ENCODE data around the gene BABAM1. TPM values are rescaled to one million over a fixed set of nuclear protein-coding genes. Genes with fewer than 3 reads are reported as not detected.

Gene BABAM1
- total and polyA plus RNA-seq, 5 donors, result 70.0 to 80.7 (median 76.4) TPM

DNA sequence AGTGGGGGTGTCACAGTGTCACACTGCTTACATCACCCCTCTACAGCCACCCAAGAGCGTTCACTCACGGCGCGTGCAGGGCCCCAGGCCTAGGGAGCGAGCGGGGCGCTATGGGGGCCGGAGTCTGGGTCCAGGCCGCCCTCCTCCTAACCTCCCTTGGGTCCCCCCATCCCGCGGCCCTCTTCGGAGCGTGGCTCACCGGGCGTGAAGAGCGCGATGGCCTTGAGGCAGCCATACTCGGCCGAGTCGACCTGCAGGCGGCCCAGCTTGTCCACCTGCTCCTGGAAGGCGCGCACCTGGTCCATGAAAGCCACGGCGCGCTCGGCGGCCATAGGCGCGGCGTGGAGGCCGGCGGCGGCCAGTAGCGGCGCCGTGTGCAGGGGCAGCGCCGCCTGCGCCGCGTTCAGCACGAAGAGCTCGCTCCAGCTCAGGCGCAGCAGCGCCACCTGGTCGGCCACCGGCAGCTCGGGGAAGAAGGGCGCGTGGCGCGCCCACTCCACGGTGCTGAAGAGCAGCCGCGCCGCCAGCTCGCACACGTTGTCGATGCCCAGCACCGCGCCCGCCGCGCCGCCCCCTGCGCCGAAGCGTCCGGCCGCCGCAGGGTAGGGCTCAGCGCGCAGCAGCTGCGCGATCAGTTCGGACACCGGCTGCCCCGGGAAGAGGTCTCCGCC lies 31.8 kb upstream of the BABAM1 start:
- peak; percentile 80 to 92 (median 90) for DNase-seq
- 3% methylated on average over 80 of the region's 80 CpGs for WGBS
- H3K9me3 ChIP-seq (ENCODE audit: control insufficient read depth, low read length), result no peaks in the 10 kb centered on the region
- ATAC-seq, result peak; percentile 87 to 88
- H3K27me3 ChIP-seq (ENCODE audit: control insufficient read depth, insufficient read depth), result no peaks in the 10 kb centered on the region
- peaks cover 1% of the 10 kb centered on the region for H3K4me1 ChIP-seq (ENCODE audit: control insufficient read depth, insufficient read depth, low read length)
- intact Hi-C loops (cut with DNase I), result no loop called here
- H3K27ac ChIP-seq (ENCODE audit: low read length), result peak overlapping the region; percentile 27
- H3K4me3 ChIP-seq (ENCODE audit: low read length), result peak overlapping the region; percentile 57

DNA sequence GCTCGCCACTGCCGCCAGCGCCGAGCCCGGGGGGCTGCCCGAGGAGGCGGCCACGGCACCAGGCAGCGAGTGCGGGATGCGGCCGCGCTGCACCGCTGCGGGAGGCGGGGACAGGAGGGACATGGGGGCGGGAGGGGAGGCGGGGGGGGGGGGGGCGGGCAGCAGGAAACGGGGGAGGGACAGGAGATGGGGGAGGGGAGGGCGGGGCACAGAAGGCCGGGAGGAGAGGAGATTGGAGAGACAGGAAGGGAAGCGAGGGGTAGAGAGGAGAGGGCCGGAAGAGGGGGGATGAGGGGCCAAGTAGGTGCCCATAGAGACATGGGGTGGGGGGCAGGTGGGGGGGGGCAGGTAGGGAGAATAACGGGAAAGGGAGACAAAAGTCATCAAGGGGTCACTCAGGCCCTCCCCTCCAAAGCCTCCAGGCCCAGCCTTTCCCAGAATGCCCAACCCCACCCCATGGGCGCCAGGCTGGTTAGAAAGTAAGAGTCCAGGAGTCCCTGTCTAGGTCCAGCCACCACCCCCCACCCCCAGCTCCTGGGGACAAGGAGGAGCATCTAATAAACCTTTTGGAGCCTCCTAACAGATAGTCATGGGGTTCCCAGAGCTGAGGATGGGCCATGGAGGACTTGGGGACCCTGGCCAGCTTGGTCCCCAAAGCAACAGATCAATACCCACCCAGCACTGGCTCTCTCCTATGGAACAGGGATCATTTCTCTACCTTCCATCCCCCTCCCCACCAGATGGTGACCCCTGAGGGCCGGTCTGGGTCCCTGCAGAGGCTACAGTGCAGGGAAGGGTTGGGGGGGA lies 31.1 kb upstream of the BABAM1 start:
- WGBS, result 7% methylated on average over 24 of the region's 27 CpGs
- intact Hi-C loops (cut with DNase I), result no loop called here
- Histone ChIP-seq H3K27me3 (ENCODE audit: control insufficient read depth, insufficient read depth) (no peaks in the 10 kb centered on the region), H3K9me3 (ENCODE audit: control insufficient read depth, low read length) (no peaks in the 10 kb centered on the region), H3K4me3 (ENCODE audit: low read length) (peak overlapping the region; percentile 57), H3K27ac (ENCODE audit: low read length) (no peak overlapping the region), H3K4me1 (ENCODE audit: control insufficient read depth, insufficient read depth, low read length) (peaks cover 1% of the 10 kb centered on the region)
- ATAC-seq, result peak; percentile 17 to 32
- DNase-seq, result peak in 2 of 3 donors; percentile 69 to 79

DNA sequence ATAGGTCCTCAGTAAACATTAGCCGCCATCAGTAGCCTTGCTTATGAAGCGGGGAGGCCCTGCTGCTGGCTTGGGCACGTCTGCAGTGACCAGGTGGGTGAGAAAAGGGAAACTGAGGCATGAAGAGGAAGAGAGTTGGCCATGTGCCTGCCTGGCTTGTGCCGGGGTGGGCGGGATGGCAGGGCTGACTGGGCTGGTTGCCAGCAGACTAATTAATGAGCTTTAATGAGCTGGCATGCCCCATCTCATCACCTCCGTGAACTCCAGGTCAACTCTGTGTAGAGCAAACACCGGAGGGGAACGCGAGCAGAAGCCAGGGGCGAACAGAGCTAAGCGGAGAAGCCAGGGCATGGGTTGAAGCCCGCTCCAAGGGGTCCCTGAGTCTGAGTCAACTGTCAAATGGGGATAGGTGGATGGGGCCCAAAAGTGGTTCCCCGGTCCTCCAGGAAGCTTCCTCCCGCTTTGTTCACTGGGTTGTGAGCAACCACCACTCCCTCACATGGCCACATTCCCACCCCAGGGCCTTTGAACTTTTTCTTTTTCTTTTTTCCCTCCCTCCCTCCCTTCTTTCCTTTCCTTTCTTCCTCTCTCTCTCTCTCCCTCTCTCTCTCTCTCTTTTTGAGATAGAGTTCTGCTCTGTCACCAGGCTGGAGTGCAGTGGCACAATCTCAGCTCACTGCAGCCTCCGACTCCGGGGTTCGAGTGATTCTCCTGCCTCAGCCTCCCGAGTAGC lies 30.3 kb upstream of the BABAM1 start:
- Histone ChIP-seq H3K27ac (ENCODE audit: low read length) (no peak overlapping the region), H3K9me3 (ENCODE audit: control insufficient read depth, low read length) (no peaks in the 10 kb centered on the region), H3K4me1 (ENCODE audit: control insufficient read depth, insufficient read depth, low read length) (peaks cover 1% of the 10 kb centered on the region), H3K27me3 (ENCODE audit: control insufficient read depth, insufficient read depth) (no peaks in the 10 kb centered on the region), H3K4me3 (ENCODE audit: low read length) (no peak overlapping the region)
- intact Hi-C loops (cut with DNase I), result no loop called here
- WGBS, result 87% methylated on average over 18 of the region's 18 CpGs
- DNase-seq, result peak in 1 of 3 donors; percentile 62
- no peak for ATAC-seq

DNA sequence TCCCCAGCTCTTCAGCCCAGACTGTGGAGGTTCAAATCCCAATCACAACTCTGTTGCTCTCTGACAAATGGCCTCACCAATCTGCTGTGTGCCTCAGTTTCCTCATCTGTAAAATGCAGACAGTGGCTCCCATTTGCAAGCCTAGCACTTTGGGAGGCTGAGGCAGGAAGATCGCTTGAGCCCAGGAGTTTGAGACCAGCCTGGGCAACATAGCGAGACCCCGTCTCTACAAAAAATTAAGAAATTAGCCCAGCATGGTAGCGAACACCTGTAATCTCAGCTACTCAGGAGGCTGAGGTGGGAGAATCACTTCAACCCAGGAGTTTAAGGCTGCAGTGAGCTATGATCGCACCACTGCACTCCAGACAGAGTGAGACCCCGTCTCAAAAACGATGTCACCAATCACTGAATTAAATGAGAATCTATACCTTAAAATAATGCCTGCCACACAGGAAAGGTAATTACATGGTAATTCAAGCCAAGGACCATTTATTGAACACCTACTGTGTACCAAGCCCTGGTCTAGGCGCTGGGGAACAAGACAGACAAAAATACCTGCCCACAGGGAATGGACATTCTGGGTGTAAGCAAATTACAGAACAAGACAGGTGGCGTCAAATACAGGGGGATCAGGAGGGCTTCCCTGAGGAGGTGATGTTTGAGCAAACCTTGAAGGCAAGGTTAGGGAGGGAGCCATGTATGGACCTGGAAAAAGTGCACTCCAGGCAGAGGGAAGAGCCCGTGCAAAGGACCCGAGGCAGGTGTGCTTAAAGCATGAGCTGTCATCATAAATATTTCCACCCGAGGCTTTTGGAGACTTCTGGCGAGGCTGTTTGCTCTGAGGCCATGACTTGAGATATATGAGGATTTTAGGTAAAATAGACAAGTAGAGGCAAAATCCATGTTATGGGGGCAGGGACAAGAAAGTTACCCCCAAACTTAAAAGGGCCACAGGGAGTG lies 29.2 kb upstream of the BABAM1 start:
- Histone ChIP-seq H3K4me3 (ENCODE audit: low read length) (no peak overlapping the region), H3K27me3 (ENCODE audit: control insufficient read depth, insufficient read depth) (no peaks in the 10 kb centered on the region), H3K9me3 (ENCODE audit: control insufficient read depth, low read length) (no peaks in the 10 kb centered on the region), H3K4me1 (ENCODE audit: control insufficient read depth, insufficient read depth, low read length) (peaks cover 1% of the 10 kb centered on the region), H3K27ac (ENCODE audit: low read length) (no peak overlapping the region)
- ATAC-seq (no peak), DNase-seq (no peak)
- 90% methylated on average over 13 of the region's 13 CpGs for WGBS
- intact Hi-C loops (cut with DNase I), result no loop called here

DNA sequence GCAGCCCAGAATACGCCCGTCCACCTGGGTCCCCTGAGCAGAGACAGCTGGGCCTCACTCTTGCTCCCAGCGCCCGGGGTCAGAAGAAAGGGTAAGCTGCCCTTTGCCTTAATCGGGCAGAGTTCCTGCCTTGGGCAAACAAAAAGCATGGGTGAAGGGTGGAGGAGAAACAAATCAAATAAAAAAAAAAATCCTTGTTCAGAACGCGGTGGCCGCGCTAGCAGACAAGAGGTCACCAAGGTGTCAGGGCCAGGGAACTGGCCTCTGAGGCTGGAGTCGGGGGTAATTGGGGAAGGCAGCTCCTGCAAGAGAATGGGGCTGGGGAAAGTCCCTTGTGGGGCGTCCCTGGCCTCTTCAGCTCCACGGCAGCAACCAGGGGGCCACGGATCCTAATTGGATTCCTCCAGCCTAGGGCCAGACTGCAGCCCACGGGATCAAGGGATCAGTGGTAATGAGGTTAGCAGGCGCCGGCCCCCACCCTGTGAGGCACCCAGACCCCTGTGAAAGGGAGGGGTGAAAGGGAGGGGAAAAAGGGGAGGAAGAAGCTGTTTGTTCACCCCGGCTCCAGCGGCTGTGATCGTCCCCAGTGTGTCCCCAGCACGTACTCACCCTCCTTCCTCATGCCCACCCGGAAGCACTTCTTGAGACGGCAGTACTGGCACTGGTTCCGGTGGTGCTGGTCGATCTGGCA lies 27.0 kb upstream of the BABAM1 start:
- Histone ChIP-seq H3K4me3 (ENCODE audit: low read length) (no peak overlapping the region), H3K4me1 (ENCODE audit: control insufficient read depth, insufficient read depth, low read length) (peaks cover 1% of the 10 kb centered on the region), H3K27me3 (ENCODE audit: control insufficient read depth, insufficient read depth) (no peaks in the 10 kb centered on the region), H3K9me3 (ENCODE audit: control insufficient read depth, low read length) (no peaks in the 10 kb centered on the region), H3K27ac (ENCODE audit: low read length) (no peak overlapping the region)
- ATAC-seq (no peak), DNase-seq (no peak)
- WGBS, result 73% methylated on average over 24 of the region's 24 CpGs
- intact Hi-C loops (cut with DNase I), result no loop called here

DNA sequence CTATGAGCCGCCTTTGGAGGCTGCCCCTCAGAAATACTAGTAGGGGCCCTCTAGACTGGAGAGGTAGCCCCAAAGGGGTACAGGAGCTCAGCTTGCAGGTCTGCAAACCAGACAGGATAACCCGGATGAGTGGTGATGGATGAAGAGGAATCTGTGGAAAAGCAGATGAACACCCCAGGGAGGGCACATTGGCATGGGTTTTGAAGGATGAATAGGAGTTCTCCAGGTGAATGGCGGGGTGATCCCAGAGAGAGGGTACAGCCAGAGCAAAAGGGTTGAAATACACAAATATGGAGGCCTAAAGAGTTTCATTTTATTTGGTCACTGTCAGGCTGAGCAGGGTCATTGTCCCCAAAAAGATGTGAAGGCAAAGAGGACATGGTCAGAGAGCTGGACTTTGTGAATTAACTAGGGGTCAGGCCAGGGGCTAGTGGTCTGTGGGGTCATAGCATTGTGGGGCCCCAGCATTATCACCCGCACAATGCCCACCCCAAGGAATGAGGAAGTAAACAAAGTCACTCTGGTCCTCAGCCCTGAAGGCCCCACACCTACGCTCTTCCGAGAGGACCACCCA lies 26.3 kb upstream of the BABAM1 start:
- intact Hi-C loops (cut with DNase I), result no loop called here
- H3K9me3 ChIP-seq (ENCODE audit: control insufficient read depth, low read length), result no peaks in the 10 kb centered on the region
- H3K4me1 ChIP-seq (ENCODE audit: control insufficient read depth, insufficient read depth, low read length), result peaks cover 1% of the 10 kb centered on the region
- no peak overlapping the region for H3K27ac ChIP-seq (ENCODE audit: low read length)
- no peak overlapping the region for H3K4me3 ChIP-seq (ENCODE audit: low read length)
- WGBS, result 97% methylated on average over 6 of the region's 6 CpGs
- ATAC-seq (no peak), DNase-seq (no peak)
- H3K27me3 ChIP-seq (ENCODE audit: control insufficient read depth, insufficient read depth), result no peaks in the 10 kb centered on the region

DNA sequence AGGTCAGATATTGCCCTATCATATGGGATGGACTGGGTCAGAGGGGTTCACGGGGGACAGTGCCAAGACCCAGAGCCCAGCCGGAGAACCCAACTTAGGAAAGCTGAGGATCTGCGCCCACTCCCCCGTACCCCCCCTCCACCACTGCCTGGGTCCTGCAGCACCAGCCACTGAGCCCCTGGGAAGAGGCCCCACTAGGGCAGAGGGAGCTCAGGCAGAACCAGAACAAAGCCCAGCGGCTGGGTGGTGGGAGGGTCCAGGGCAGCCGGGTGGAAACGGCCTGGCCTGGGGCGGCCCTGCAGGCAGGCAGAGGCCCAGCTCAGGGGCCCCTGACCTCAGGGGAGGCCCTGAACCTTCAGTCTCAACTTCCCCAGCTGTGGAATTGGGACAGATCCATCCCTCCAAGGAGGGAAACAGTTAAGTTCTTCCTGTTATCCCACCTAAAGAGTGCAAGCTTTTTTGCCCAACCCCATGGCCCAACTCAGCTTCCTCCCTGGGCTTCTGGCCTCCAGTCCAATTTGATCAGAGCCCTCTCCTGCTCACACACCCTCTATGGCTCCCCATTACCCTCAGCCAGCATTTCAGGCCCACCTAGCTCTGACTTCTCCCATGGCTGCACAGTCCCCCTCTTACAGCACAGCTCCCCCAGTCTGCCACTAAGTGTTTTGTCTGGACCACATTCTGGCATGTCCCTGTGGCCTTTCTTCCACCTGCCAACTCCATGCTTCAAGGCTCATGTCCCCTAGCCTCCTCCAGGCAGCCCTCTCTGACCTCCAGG lies 24.6 kb upstream of the BABAM1 start:
- Histone ChIP-seq H3K4me1 (ENCODE audit: control insufficient read depth, insufficient read depth, low read length) (peaks cover 3% of the 10 kb centered on the region), H3K9me3 (ENCODE audit: control insufficient read depth, low read length) (no peaks in the 10 kb centered on the region), H3K27me3 (ENCODE audit: control insufficient read depth, insufficient read depth) (no peaks in the 10 kb centered on the region), H3K4me3 (ENCODE audit: low read length) (no peak overlapping the region), H3K27ac (ENCODE audit: low read length) (peak overlapping the region; percentile 1)
- ATAC-seq, result no peak
- DNase-seq, result no peak
- 56% methylated on average over 8 of the region's 8 CpGs for whole genome bisulfite sequencing
- intact Hi-C loops (cut with DNase I), result no loop called here

DNA sequence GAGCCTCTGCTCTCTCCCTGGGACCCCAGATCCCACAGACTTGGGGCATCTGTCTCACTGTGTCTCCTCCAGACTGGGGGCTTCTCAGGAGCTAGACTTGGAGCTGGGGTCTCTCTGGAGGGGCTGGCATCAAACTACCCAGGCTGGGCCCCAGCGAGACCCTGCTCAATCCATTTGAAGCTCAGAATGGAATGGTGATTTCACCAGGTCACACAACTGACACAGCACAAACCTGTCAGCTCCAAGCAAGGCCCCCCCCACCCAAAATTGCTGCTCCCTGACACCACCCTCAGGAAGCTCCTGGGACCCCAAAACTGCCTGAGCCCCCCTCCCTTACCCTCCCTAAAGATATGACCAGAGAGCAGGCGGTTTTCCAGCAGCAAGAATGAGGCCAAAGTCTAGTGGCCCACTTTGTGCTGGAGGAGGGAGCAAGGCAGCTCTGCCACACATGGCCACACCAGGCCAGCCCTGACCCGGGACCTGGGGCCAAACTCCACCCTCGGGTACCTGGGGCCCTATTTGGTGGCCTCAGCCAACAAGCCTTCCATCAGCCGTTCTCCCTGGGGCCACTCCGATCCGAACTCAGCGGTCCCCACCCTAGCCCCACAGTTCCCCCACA lies 23.9 kb upstream of the BABAM1 start:
- ATAC-seq (no peak), DNase-seq (peak in 2 of 3 donors; percentile 33 to 56)
- Histone ChIP-seq H3K27ac (ENCODE audit: low read length) (peak overlapping the region; percentile 73), H3K9me3 (ENCODE audit: control insufficient read depth, low read length) (no peaks in the 10 kb centered on the region), H3K4me3 (ENCODE audit: low read length) (peak overlapping the region; percentile 88), H3K4me1 (ENCODE audit: control insufficient read depth, insufficient read depth, low read length) (peaks cover 3% of the 10 kb centered on the region), H3K27me3 (ENCODE audit: control insufficient read depth, insufficient read depth) (no peaks in the 10 kb centered on the region)
- intact Hi-C loops (cut with DNase I), result no loop called here
- 31% methylated on average over 8 of the region's 8 CpGs for WGBS
